Putamen (tissue), 1 donor: ENCODE data around the gene ACTL7A.
"Not testable (repeated sequence)": the region's sequence is repeated elsewhere in the genome, so short reads cannot be mapped to it uniquely, and the experiment has no call there.

Experiments
- DNase-seq: peaks from one replicate; pipeline ENCODE4 v3.0.0-alpha.2; 2016; ENCODE audit warnings: low spot score

Gene ACTL7A

GRCh38 chr9:108880738-108881316 lies 18.8 kb downstream of the ACTL7A start:
- no peak for DNase-seq

- DNase-seq: no peak
Measured at GRCh38 chr9:108882052-108882888, 20.2 kb downstream of the ACTL7A start.

GRCh38 chr9:108883085-108883484 lies 21.0 kb downstream of the ACTL7A start:
- DNase-seq: no peak

- DNase-seq: no peak
Measured at GRCh38 chr9:108884701-108885100, 22.6 kb downstream of the ACTL7A start.

- no peak for DNase-seq
Measured at GRCh38 chr9:108885643-108886348, 23.7 kb downstream of the ACTL7A start.

GRCh38 chr9:108886594-108887271 lies 24.7 kb downstream of the ACTL7A start:
- not testable (repeated sequence) for DNase-seq

- DNase-seq: peak; percentile 5
Measured at GRCh38 chr9:108889649-108890067, 27.6 kb downstream of the ACTL7A start.

- DNase-seq: no peak
Measured at GRCh38 chr9:108894225-108894997, 32.3 kb downstream of the ACTL7A start.

GRCh38 chr9:108897324-108898096 lies 35.4 kb downstream of the ACTL7A start:
- no peak for DNase-seq

GRCh38 chr9:108899023-108899695 lies 37.1 kb downstream of the ACTL7A start:
- DNase-seq: not testable (repeated sequence)

GRCh38 chr9:108900176-108900575 lies 38.1 kb downstream of the ACTL7A start:
- DNase-seq: no peak

GRCh38 chr9:108903420-108904103 lies 41.5 kb downstream of the ACTL7A start:
- DNase-seq: no peak

- no peak for DNase-seq
Measured at GRCh38 chr9:108904161-108904560, 42.1 kb downstream of the ACTL7A start.

- no peak for DNase-seq
Measured at GRCh38 chr9:108905494-108905893, 43.4 kb downstream of the ACTL7A start.

GRCh38 chr9:108910402-108910801 lies 48.3 kb downstream of the ACTL7A start:
- no peak for DNase-seq

GRCh38 chr9:108910914-108911313 lies 48.8 kb downstream of the ACTL7A start:
- no peak for DNase-seq

- DNase-seq: no peak
Measured at GRCh38 chr9:108911820-108912219, 49.8 kb downstream of the ACTL7A start.
